Posterior cingulate gyrus (tissue), 11 donors: ENCODE measurements around the gene ACSL3.
"Not testable (repeated sequence)": the region's sequence is repeated elsewhere in the genome, so short reads cannot be mapped to it uniquely, and the experiment has no call there.

Source experiments
- DNase-seq, 10 donors: peaks; one replicate each; pipeline versions ENCODE4 v3.0.0 to v3.0.0-alpha.2; 2020 to 2021; ENCODE audit warnings: mixed read lengths in 3 of 10
- intact Hi-C: fragments of 100-400 bp; cut with DNase I; formaldehyde crosslinking; loops from one replicate; pipeline ENCODE4 v1.15.1; 2023

The ACSL3 gene

GRCh38 chr2:222904557-222905258 lies 43.9 kb downstream of the ACSL3 start:
- intact Hi-C loops = loop anchor here (10.0 kb wide), 1 partner anchor 110 kb away; no protein-coding TSS in a partner anchor
- no peak for DNase-seq

DNA sequence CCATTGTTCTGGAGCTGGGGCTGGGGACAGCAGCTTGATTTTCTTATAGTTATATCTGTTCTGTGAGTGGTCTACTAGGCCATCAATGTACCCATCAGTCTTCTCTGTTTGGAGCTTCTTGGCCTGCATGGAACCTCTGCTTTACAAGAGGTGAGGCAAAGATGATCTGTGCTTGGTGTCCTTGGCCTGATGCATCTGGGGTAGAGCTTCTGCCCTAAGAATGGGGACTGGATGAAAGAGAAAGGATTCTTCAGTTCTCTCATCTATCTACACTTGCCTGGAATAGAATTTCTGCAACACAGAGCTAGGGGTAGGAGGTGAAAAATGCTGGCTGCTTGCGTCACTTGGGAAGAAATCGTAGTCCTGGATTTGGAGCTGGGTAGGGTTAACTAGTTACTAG lies 46.2 kb downstream of the ACSL3 start:
- no peak for DNase-seq
- intact Hi-C loops = loop anchor here (10.0 kb wide), 1 partner anchor 112 kb away; no protein-coding TSS in a partner anchor

GRCh38 chr2:222907790-222908441 lies 47.1 kb downstream of the ACSL3 start:
- DNase-seq = no peak
- intact Hi-C loops = loop anchor here (10.0 kb wide), 1 partner anchor 113 kb away; no protein-coding TSS in a partner anchor

DNA sequence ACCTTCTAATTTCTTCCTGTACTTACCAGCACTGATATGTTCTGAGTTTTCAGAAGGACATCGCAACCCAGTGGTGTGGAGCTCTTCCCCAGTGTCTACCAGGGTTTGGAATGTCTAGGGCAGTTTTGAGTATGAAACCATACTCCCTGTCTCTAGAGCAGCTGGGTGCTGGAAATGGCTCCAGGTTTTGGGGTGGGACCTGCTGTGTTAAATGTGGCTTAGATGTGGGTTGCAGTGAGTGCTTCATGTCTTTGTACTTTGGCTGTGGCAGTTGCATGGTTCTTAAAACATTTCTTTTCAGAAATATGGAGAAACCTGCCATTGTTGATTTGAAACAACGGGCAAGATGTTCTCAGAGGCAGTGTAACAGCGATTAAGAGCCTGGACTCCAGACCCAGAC lies 48.5 kb downstream of the ACSL3 start:
- intact Hi-C loops = loop anchor here (10.0 kb wide), 1 partner anchor 114 kb away; no protein-coding TSS in a partner anchor
- DNase-seq = no peak

DNA sequence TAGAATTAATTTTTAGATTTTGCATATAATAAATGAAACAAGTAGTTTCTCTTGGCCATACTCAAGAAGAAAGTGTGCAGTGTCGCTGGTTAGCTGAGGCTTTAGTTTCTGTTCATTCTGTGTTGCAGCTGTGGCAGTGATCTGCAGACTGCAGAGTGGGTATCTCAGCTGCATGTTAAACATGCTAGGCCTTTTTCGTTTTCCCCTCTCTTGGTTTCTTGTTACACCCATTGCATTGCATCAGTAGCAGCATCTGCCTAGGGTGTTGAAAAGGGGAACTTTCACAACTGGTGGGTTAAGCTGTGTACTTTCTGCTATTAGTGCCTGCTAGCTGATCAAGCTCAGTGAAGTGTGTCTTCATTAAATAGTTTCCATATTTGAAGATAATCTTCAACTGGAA lies 51.3 kb downstream of the ACSL3 start:
- DNase-seq = no peak
- intact Hi-C loops = loop anchor here (2.0 kb wide), 1 partner anchor 51 kb away; the partner anchor contains the start of gene ACSL3

- intact Hi-C loops = loop anchor here (2.0 kb wide), 1 partner anchor 52 kb away; the partner anchor contains the start of gene ACSL3
- DNase-seq = no peak
These were observed 51.9 kb downstream of the ACSL3 start for GRCh38 chr2:222912776-222913175.

- intact Hi-C loops = no loop called here
- no peak for DNase-seq
These were observed 54.5 kb downstream of the ACSL3 start for GRCh38 chr2:222915092-222915957.

GRCh38 chr2:222916229-222917197 lies 55.7 kb downstream of the ACSL3 start:
- no peak for DNase-seq
- intact Hi-C loops = no loop called here

- intact Hi-C loops, DNase-seq: not testable (repeated sequence)
These were observed 56.4 kb downstream of the ACSL3 start for GRCh38 chr2:222917212-222917611.

- intact Hi-C loops = no loop called here
- DNase-seq = no peak
These were observed 59.1 kb downstream of the ACSL3 start for GRCh38 chr2:222919841-222920526.

- intact Hi-C loops = no loop called here
- no peak for DNase-seq
These were observed 59.9 kb downstream of the ACSL3 start for GRCh38 chr2:222920657-222921186.

DNA sequence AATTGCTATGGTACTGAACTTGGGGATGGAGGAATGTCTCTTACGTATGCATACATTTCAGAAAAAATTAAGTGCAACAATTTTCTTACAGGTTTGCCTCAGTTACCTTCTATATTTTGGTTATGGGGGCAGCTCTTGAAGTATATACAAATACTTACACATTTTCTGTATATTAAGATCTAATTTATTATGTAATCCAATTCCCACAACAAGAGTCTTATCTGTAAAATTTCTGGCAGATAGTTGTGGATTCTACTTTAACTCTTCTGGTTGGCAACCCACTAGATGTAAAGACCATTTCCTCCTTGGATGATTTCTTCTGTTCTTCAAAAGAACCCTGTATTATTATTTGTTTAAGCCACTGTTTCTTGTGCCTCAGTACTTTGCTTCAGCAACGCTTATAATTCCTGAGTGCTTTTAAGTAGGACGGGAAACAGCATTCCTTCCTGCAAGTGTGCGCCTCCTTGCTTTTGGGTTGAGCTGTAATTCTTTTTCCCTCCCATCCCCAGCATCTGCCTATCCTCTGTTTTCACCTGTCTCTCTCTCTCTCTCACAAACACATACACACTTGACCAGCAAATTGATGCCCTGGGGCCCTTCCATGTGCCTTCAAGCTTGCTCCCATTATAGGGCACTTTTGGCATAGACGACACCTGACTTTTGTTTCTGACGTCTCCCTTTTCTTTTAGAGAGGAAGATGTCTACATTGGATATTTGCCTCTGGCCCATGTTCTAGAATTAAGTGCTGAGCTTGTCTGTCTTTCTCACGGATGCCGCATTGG lies 61.4 kb downstream of the ACSL3 start:
- intact Hi-C loops = no loop called here
- DNase-seq = no peak

DNA sequence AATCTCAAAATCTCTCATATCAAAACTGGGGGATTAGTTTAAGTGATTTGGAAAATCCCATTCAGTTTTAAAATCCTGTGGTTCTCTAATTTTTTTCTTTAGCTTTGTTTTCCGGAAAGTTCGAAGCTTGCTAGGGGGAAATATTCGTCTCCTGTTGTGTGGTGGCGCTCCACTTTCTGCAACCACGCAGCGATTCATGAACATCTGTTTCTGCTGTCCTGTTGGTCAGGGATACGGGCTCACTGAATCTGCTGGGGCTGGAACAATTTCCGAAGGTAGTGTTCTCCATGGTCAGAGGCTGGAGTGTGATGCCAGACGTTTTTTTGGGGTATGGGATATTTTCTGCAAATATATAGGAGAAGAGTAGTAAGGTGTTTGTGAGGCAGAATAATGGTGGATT lies 66.1 kb downstream of the ACSL3 start:
- intact Hi-C loops = no loop called here
- no peak for DNase-seq

- no peak for DNase-seq
These were observed 66.8 kb downstream of the ACSL3 start for GRCh38 chr2:222927600-222927999.

GRCh38 chr2:222928335-222928734 lies 67.5 kb downstream of the ACSL3 start:
- intact Hi-C loops = no loop called here
- DNase-seq = no peak

More at GRCh38 chr2:222927600-222927999, 66.8 kb downstream of the ACSL3 start:
- intact Hi-C loops = no loop called here

GRCh38 chr2:222930862-222931261 lies 70.0 kb downstream of the ACSL3 start:
- DNase-seq = no peak
- intact Hi-C loops = no loop called here

DNA sequence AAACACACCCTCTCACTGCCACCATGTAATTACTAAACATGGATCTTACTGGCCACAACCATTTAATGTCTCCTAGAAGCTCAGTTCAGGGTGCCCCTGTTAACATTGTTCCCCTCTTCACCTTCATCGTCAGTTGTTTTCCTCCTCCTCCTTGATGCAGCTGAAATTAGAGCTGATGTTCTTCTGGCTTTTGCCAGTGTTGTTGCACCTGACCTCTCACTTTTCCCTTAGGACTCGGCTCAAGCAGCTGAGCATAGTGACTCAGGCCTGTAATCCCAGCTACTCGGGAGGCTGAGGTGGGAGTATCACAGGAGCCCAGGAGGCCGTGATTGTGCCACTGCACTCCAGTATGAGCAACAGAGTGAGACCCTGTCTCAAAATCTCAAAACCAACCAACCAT lies 70.8 kb downstream of the ACSL3 start:
- intact Hi-C loops = no loop called here

DNA sequence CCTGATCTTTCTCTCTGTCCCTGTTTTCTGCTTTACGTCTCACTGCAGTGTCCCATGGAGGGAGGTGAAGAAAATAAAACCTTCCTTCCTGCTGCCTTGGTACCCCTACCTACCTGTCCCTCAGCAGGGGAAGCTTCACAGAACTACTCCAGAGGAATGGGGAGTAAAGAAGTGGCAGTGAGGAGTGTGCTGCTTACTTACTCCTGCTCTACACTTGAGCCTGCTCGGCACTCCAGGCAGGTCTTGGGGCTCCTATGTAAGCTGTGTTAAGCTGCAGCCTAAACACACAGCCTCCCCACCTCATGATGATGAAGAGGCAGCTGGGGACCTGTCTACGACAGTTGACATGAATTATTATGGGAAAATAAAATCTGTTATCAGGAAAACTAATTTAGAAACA lies 72.6 kb downstream of the ACSL3 start:
- no peak for DNase-seq
- intact Hi-C loops = no loop called here

More for the DNA sequence above, 70.8 kb downstream of the ACSL3 start:
- no peak for DNase-seq
